Neural cell (in vitro differentiated cells): ENCODE data around the gene ADGRG6. TPM values are rescaled to one million over a fixed set of nuclear protein-coding genes. Genes with fewer than 3 reads are reported as not detected.

Experiments
- H2AFZ ChIP-seq: fragments of 200-600, 300-800 bp; sonication (generic), shearing (Covaris generic); 2 replicates; pipeline ENCODE4 v1.6.0; 2014; ENCODE audit warnings: low read depth, mild to moderate bottlenecking, antibody characterized with exemption, low read length, moderate library complexity
- H3F3A ChIP-seq: fragments of 200-600 bp; shearing (Covaris generic); 2 replicates; pipeline ENCODE4 v1.6.1; 2016; ENCODE audit warnings: mild to moderate bottlenecking, moderate library complexity, mixed read lengths, antibody characterized with exemption, low read length; ENCODE audit not compliant: insufficient read depth, poor library complexity, severe bottlenecking
- H3K27ac ChIP-seq: fragments of 200-600, 300-800 bp; sonication (generic), shearing (Covaris generic); 2 replicates; pipeline ENCODE4 v1.5.1; 2014; ENCODE audit warnings: mild to moderate bottlenecking, low read length, moderate library complexity
- H3K27me3 ChIP-seq: fragments of 300-800, 200-600 bp; sonication (generic), shearing (Covaris generic); 2 replicates; pipeline ENCODE4 v1.6.0; 2014; ENCODE audit warnings: mild to moderate bottlenecking, low read depth, low read length, moderate library complexity; ENCODE audit not compliant: insufficient read depth
- H3K36me3 ChIP-seq: fragments of 300-800, 200-600 bp; sonication (generic), shearing (Covaris generic); 2 replicates; pipeline ENCODE4 v1.5.1; 2014; ENCODE audit warnings: mild to moderate bottlenecking, antibody characterized with exemption, low read length, moderate library complexity; ENCODE audit not compliant: insufficient read depth
- H3K4me2 ChIP-seq: fragments of 300-800, 200-600 bp; sonication (generic), shearing (Covaris generic); 2 replicates; pipeline ENCODE4 v1.6.0; 2014; ENCODE audit warnings: mild to moderate bottlenecking, low read length
- H3K4me3 ChIP-seq: fragments of 300-800, 200-600 bp; sonication (generic), shearing (Covaris generic); 2 replicates; pipeline ENCODE4 v1.5.1; 2014; ENCODE audit warnings: mild to moderate bottlenecking, low read length, moderate library complexity
- H3K79me2 ChIP-seq: fragments of 200-600 bp; shearing (Covaris generic); replicated peaks from 2 replicates; pipeline ENCODE4 v1.6.0; 2014; ENCODE audit warnings: mild to moderate bottlenecking, low read length, moderate library complexity; ENCODE audit not compliant: insufficient read depth
- H3K9ac ChIP-seq: fragments of 300-800, 200-600 bp; sonication (generic), shearing (Covaris generic); 2 replicates; pipeline ENCODE4 v1.6.1; 2016; ENCODE audit warnings: mild to moderate bottlenecking, low read length, mixed read lengths
- H3K9me2 ChIP-seq: fragments of 200-600 bp; shearing (Covaris generic); 2 replicates; pipeline ENCODE4 v1.6.1; 2016; ENCODE audit warnings: mild to moderate bottlenecking, low read length, mixed read lengths; ENCODE audit not compliant: insufficient read depth
- H3K9me3 ChIP-seq: fragments of 200-600, 300-800 bp; sonication (generic), shearing (Covaris generic); 2 replicates; pipeline ENCODE4 v1.6.1; 2016; ENCODE audit warnings: mild to moderate bottlenecking, mixed run types, low read length, moderate library complexity, mixed read lengths
- H4K20me1 ChIP-seq: fragments of 200-600 bp; shearing (Covaris generic); 2 replicates; pipeline ENCODE4 v1.6.1; 2016; ENCODE audit warnings: mild to moderate bottlenecking, mixed run types; ENCODE audit not compliant: insufficient read depth
- CTCF ChIP-seq: fragments of 450-650 bp; IDR thresholded peaks from 2 replicates; pipeline ENCODE4 v1.5.1; 2014; ENCODE audit warnings: antibody characterized with exemption, mild to moderate bottlenecking, moderate library complexity; ENCODE audit not compliant: poor library complexity, severe bottlenecking
- EP300 ChIP-seq: fragments of 450-650 bp; conservative IDR thresholded peaks from 2 replicates; pipeline ENCODE4 v1.6.1; 2014; ENCODE audit warnings: antibody characterized with exemption, mild to moderate bottlenecking, moderate library complexity; ENCODE audit not compliant: poor library complexity, severe bottlenecking
- EZH2 ChIP-seq: fragments of 200-600, 300-800 bp; shearing (Covaris generic), sonication (generic); IDR thresholded peaks from 2 replicates; pipeline ENCODE4 v1.6.1; 2014; ENCODE audit warnings: antibody characterized with exemption, low read length, borderline replicate concordance, mild to moderate bottlenecking; ENCODE audit not compliant: insufficient read depth, poor library complexity, severe bottlenecking
- MXI1 ChIP-seq: fragments of 450-650 bp; conservative IDR thresholded peaks from 2 replicates; pipeline ENCODE4 v1.6.1; 2014; ENCODE audit warnings: antibody characterized with exemption, mild to moderate bottlenecking; ENCODE audit not compliant: poor library complexity, severe bottlenecking
- POLR2AphosphoS5 ChIP-seq: IDR thresholded peaks from 2 replicates; pipeline ENCODE4 v1.6.1; 2012
- RAD21 ChIP-seq: fragments of 450-650 bp; conservative IDR thresholded peaks from 2 replicates; pipeline ENCODE4 v1.6.1; 2014; ENCODE audit warnings: antibody characterized with exemption, mild to moderate bottlenecking, moderate library complexity
- SMC3 ChIP-seq: fragments of 450-650 bp; conservative IDR thresholded peaks from 2 replicates; pipeline ENCODE4 v1.6.1; 2014; ENCODE audit warnings: antibody characterized with exemption, mild to moderate bottlenecking, moderate library complexity; ENCODE audit not compliant: poor library complexity
- TAF1 ChIP-seq: IDR thresholded peaks from 2 replicates; pipeline ENCODE4 v1.6.1; 2012; ENCODE audit warnings: low read depth
- polyA plus RNA-seq: library from polyadenylated mRNA; depleted of rRNA; stranded (reverse); fragments of >200 nt; gene quantifications from 2 replicates; pipeline ENCODE4 v1.2.3, GENCODE V29; 2014
- TF ChIP-seq, protein P1 (sequence below): IDR thresholded peaks from 2 replicates; pipeline ENCODE4 v1.6.1; 2012; ENCODE audit warnings: borderline replicate concordance

ADGRG6 gene
- polyA plus RNA-seq, 1 donor from 2014 or later, result 0.37 TPM

GRCh38 chr6:142378138-142378875 lies 76.5 kb downstream of the ADGRG6 start:
- Histone ChIP-seq H3K9me3 (no peaks in the 10 kb centered on the region), H3K9me2 (no peaks in the 10 kb centered on the region), H3F3A (no peaks in the 10 kb centered on the region), H3K27me3 (no peaks in the 10 kb centered on the region), H4K20me1 (no peaks in the 10 kb centered on the region), H2AFZ (no peak overlapping the region), H3K4me3 (no peak overlapping the region), H3K4me2 (no peak overlapping the region), H3K79me2 (no peaks in the 10 kb centered on the region), H3K9ac (no peak overlapping the region), H3K36me3 (no peaks in the 10 kb centered on the region), H3K27ac (no peak overlapping the region)
- TF ChIP-seq, protein P1, sequence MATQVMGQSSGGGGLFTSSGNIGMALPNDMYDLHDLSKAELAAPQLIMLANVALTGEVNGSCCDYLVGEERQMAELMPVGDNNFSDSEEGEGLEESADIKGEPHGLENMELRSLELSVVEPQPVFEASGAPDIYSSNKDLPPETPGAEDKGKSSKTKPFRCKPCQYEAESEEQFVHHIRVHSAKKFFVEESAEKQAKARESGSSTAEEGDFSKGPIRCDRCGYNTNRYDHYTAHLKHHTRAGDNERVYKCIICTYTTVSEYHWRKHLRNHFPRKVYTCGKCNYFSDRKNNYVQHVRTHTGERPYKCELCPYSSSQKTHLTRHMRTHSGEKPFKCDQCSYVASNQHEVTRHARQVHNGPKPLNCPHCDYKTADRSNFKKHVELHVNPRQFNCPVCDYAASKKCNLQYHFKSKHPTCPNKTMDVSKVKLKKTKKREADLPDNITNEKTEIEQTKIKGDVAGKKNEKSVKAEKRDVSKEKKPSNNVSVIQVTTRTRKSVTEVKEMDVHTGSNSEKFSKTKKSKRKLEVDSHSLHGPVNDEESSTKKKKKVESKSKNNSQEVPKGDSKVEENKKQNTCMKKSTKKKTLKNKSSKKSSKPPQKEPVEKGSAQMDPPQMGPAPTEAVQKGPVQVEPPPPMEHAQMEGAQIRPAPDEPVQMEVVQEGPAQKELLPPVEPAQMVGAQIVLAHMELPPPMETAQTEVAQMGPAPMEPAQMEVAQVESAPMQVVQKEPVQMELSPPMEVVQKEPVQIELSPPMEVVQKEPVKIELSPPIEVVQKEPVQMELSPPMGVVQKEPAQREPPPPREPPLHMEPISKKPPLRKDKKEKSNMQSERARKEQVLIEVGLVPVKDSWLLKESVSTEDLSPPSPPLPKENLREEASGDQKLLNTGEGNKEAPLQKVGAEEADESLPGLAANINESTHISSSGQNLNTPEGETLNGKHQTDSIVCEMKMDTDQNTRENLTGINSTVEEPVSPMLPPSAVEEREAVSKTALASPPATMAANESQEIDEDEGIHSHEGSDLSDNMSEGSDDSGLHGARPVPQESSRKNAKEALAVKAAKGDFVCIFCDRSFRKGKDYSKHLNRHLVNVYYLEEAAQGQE, result no peak
- TF ChIP-seq EP300 (no peak), SMC3 (no peak), RAD21 (no peak), POLR2AphosphoS5 (no peak), CTCF (no peak), EZH2 (no peak), TAF1 (no peak), MXI1 (no peak)

GRCh38 chr6:142380626-142381025 lies 78.8 kb downstream of the ADGRG6 start:
- Histone ChIP-seq H3K36me3 (no peaks in the 10 kb centered on the region), H3K27me3 (no peaks in the 10 kb centered on the region), H3K9me3 (no peaks in the 10 kb centered on the region), H3K79me2 (no peaks in the 10 kb centered on the region), H4K20me1 (no peaks in the 10 kb centered on the region), H3K27ac (no peak overlapping the region), H3K4me3 (no peak overlapping the region), H3F3A (no peaks in the 10 kb centered on the region), H3K9ac (no peak overlapping the region), H3K9me2 (no peaks in the 10 kb centered on the region), H2AFZ (no peak overlapping the region), H3K4me2 (no peak overlapping the region)
- no peak for TF ChIP-seq CTCF
- no peak for TF ChIP-seq RAD21
- TF ChIP-seq, protein P1, result no peak
- TF ChIP-seq EZH2, result no peak
- no peak for TF ChIP-seq TAF1
- no peak for TF ChIP-seq SMC3
- TF ChIP-seq POLR2AphosphoS5, result no peak
- TF ChIP-seq EP300, result no peak
- TF ChIP-seq MXI1, result no peak
